GM19455 (cell line): Measurements from ENCODE around the gene KRT5.
"Not testable (repeated sequence)": the region's sequence is repeated elsewhere in the genome, so short reads cannot be mapped to it uniquely, and the experiment has no call there.

Experiments
- ATAC-seq: cut with Tn5 transposase; IDR thresholded peaks from one replicate; pipeline ENCODE4 v1.9.1; 2021; ENCODE audit not compliant: unreplicated experiment

KRT5 gene

DNA sequence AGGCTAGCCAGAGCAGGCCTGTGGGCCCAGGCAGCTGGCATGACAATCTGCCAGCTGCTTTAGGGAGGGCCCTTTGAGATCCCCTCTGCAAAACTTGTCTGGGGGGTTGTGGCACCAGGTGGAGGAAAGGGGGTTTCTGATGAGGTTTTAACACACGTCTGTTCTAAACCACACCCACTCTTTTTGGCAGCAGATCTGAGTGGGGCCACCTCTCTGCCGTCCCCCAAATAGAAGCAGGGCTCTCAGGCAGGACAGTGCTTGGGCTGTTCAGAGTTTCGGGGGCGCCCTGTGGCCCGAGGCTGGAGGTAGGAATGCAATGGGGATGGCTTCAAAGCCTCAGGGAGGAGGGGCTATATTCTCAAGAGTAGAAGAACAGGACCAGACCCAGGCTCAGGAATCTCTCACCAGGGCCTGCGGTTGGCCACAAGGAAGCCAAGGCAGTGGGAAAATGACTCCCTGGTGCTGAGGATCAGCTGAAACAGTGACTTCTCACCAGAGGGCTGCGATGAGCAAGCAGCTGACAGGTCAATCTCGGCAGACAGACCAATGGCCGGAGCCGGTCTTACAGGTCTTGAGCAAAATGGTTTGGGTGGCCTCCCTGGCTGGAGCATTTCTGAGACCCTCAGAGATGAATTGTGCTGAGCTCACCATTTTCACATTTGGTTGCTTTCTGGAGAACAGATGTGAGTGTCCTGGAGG, 1.5 kb upstream of the KRT5 start:
- ATAC-seq, result no peak

GRCh38 chr12:52521175-52521567, 977 bp upstream of the KRT5 start:
- no peak for ATAC-seq

DNA sequence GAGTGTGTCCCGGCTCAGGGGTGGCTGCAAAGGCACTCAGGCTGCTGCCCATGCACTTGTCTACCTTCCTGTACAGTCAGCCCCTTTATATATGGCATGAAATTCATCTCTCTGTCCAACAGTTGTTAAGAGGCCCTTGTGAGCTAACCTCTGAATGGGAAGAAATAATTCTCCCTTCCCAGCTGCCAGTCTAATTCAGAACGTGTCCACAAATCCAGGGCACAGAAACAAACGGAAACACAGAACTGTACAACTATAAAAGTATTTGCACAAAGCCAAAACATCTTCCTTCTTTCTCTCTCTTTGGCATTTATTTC, 849 bp downstream of the KRT5 start:
- no peak for ATAC-seq

DNA sequence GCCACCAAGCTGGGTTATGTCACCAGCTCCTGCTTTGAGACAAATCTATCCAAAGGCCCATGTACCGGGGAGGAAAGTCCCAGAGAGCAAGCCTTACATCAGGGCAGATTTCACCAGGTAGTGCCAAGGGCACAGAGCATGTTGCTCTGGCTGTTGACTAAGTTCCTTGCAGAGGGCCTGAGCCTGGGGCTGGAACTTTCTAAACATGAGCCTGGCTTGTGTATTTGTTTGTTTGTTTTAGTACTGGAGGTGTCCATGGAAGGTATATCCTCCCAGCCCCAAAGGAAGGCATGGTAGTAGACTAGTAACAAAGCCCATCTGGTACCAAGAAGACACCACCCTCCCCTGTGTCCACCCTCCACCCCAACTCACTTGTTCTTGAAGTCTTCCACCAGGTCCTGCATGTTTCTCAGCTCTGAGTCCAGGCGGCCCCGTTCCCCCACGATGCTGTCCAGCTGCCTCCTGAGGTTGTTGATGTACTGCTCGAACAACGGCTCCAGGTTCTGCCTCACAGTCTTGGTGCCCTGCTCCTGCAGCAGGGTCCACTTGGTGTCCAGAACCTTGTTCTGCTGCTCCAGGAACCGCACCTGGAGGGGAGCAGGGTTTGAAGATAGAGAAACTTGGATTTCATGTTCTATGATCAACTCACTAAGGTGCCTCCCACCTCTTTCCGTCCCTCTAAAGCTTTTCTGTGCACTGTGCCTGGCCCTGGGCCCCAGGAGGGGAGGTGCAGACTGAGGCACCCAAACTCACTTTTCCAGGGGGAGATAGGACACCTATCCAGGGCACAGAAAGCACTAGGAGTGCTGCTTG, 1.4 kb downstream of the KRT5 start:
- no peak for ATAC-seq

DNA sequence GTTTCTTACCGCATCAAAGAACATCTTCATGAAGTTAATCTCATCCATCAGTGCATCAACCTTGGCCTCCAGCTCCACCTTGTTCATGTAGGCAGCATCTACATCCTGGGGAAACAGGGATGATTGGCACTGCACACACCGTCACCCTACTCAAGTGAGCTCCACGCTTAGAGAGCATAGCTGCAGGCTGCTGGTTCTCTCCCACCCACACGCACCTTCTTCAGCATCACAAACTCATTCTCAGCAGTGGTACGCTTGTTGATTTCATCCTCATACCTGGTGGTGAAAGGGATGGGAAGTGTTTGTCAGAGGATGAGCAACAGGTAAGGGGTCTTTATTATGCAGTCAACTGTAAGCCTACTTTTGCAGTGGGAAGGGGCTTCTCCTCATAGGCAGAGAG, 2.3 kb downstream of the KRT5 start:
- no peak for ATAC-seq

GRCh38 chr12:52517005-52517835, 3.0 kb downstream of the KRT5 start:
- no peak for ATAC-seq

DNA sequence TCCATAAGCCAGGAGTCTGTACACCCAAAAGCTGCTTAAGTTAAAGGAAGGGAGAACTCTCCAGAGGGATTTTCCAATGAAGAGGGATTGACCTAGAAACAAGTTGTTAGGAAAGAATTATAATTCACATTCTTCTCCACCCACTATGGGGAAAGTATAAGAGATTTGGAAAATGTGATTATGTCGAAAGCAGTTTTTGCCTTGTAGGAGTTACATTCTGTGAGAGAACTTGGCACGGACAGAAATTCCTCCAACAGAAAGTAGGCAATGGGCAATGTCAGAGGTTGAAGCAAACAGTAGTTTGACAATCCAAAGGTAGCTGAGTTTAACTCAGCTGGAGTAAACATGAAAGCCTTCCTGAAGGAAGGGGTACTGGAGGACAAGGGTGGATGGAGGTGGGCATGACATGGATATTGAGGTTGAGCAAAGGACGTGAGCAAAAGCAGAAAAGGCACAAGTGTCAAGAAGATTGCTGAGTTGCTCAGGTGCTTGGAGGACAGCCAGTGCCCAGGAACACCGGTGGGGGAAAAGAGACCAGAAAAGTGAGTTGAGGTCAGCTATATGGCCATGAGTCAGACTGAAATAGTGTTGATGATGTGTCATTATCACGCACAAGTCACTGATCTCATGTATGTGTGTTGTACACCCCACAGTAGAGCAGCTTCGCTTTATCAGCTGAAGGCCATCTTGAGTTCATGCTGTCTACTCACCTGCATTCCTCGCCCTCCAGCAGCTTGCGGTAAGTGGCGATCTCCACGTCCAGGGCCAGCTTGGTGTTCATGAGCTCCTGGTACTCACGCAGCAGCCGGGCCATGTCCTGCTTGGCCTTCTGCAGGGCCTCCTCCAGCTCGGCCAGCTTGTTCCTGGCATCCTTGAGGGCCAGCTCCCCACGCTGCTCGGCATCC, 4.0 kb downstream of the KRT5 start:
- ATAC-seq, result no peak

- ATAC-seq, result no peak
Measured at GRCh38 chr12:52515319-52515646, 4.9 kb downstream of the KRT5 start.

DNA sequence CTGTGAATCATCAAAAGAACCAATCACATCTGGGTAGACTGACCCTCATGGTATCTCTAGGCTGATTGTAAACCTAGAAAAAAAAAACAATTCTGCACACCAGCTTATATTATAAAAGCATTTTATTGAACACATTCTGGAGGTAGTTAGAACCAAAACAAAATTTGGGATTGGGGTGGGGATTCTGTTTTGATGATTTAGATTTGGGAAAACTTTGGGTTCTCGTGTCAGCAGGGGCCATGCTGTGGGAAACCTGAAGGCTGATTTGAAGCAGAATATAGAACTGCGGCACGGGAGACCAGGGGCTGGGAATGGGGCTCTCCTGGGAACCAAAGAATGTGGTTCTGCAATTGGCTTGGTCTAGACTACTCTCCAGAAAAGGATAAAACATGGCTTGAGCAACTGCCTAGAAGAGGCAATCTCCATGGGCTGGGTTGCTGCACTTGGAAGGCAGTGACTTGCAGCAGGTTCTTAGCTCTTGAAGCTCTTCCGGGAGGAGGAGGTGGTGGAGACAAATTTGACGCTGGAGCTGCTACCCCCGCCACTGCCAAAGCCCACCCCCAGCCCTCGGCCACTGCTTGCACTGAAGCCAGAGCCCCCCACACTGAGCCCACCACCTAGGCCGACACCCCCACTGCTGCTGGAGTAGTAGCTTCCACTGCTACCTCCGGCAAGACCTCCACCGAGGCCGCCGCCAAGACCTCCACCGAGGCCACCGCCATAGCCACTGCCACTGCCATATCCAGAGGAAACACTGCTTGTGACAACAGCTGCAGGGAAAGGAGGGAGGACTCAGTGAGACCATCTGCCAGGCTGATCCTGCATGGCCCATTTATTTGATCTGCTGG, 5.5 kb downstream of the KRT5 start:
- ATAC-seq, result no peak

DNA sequence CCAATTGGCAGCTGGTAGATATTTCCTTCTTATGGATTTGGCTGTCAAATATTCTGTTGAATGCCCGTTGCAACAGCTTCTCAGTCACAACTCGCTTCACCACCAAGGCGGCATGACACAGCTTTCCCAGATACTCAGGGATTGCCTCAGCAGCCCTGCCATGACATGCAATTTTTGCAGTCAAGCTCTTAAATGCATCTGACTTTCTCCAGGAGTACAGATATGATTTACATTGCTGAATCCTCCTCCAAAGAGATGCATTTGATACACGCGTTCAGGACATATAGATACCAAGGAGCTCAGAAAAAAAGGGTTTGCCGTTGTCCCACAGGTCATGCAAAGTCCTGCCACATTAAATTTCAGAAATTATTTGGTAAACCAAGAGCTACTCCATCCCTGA, 6.5 kb downstream of the KRT5 start:
- no peak for ATAC-seq

DNA sequence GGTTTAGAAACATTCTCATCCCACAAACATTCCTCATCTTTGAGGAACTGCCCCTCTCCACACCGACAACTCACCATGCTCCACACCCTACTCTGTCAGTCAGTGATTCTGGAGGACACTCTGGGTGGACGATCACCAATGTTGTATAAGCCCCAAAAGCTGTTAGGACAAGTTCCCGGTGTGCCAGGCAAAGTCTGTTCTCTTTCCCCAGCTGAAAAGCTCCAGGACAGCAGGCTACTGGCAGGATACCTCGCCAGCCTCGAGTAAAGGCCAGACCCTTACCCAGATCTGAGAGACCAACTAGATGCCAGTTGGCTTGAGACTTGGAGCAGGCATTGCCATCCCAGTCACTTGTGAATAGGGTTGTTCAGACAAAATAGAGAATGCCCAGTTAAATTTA, 12.0 kb downstream of the KRT5 start:
- ATAC-seq, result no peak

GRCh38 chr12:52506858-52507715, 13.1 kb downstream of the KRT5 start:
- ATAC-seq, result no peak

- no peak for ATAC-seq
Measured at GRCh38 chr12:52502877-52503276, 17.3 kb downstream of the KRT5 start.

- no peak for ATAC-seq
Measured at GRCh38 chr12:52501490-52501889, 18.7 kb downstream of the KRT5 start.

- ATAC-seq, result not testable (repeated sequence)
Measured at GRCh38 chr12:52500574-52500973, 19.6 kb downstream of the KRT5 start.

DNA sequence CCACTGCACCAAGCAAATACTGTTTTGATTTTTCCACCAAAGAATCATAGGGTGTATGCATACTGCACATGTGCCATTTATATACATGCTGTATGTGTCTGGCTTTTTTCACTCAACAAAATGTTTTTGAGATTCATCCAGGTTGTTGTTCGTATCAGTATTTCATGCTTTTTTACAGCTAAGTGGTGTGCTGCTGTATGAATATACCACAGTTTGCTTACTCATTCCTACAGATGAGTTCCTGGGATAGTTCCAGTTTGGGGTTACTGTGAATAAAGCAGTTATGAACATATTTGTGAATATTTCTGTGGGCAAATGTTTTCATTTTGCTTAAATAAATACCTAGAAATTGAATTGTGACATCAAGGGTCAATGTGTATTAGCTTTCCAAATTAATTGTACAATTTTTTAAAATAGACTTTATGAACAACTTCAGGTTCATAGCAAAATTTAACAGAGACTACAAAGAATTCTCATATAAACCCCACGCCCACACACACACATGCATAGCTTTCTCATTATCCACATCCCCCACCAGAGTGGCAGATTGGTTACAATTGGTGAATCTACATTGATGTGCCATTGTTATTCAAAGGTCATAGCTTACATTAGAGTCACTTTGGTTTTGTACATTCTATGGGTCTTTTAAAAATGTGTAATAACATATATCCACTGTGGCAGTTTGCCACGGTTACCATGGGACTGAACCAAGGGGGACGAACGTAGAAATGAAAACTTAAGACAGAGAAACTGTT, 20.2 kb downstream of the KRT5 start:
- ATAC-seq, result no peak

DNA sequence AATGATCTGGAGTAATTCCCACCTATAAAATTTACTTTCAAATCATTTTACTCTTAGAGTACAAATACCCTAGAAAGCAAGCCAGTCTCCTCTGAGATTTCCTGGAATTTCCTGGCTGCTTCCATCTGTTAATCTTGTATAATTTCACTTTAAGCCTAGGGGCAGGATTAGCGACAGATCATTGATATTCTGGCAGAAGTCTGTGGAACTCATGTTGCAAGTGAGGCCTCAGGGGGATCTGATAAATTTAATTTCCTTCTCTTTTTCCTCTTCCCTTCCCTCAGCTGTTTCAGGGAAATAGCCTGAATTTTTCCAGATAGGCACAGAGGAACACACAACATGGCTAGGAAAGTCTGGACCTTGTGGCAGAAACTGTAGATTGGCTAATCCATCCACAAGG, 21.2 kb downstream of the KRT5 start:
- no peak for ATAC-seq

GRCh38 chr12:52497975-52498374, 22.2 kb downstream of the KRT5 start:
- no peak for ATAC-seq
